GM12878 (cell line): Measurements from ENCODE around the gene RRAS. TPM values are rescaled to one million over a fixed set of nuclear protein-coding genes. Genes with fewer than 3 reads are reported as not detected.

Experiments used
- BCLAF1 ChIP-seq: fragments of 450-650 bp; IDR thresholded peaks from 2 replicates; pipeline ENCODE4 v1.6.1; 2017; ENCODE audit warnings: antibody characterized with exemption, mild to moderate bottlenecking, moderate library complexity
- BHLHE40 ChIP-seq, 2 experiments: fragments of 450-650 bp in 1 of 2; IDR thresholded peaks; 2 replicates each; pipeline ENCODE4 v1.6.1; 2011 to 2017; ENCODE audit warnings: low read depth in 2 of 2, borderline replicate concordance in 1 of 2, improper control_type of control experiment in 1 of 2, low read length in 1 of 2, mild to moderate bottlenecking in 1 of 2
- CBFB ChIP-seq: IDR thresholded peaks from 2 replicates; pipeline ENCODE4 v1.6.1; 2016; ENCODE audit warnings: antibody characterized with exemption, low read depth
- CEBPZ ChIP-seq: fragments of 150-350 bp; IDR thresholded peaks from 2 replicates; pipeline ENCODE4 v1.6.1; 2016; ENCODE audit warnings: low read depth, low read length
- E4F1 ChIP-seq: fragments of 450-650 bp; IDR thresholded peaks from 2 replicates; pipeline ENCODE4 v1.6.1; 2018; ENCODE audit warnings: borderline replicate concordance, mild to moderate bottlenecking; ENCODE audit not compliant: partially characterized antibody
- FOS ChIP-seq: IDR thresholded peaks from 3 replicates; pipeline ENCODE4 v1.6.1; 2011; ENCODE audit warnings: borderline replicate concordance; ENCODE audit not compliant: insufficient read length; ENCODE audit errors: extremely low read depth
- FOXK2 ChIP-seq: fragments of 450-650 bp; IDR thresholded peaks from 2 replicates; pipeline ENCODE4 v1.6.1; 2017; ENCODE audit warnings: mild to moderate bottlenecking, moderate library complexity
- JUNB ChIP-seq: IDR thresholded peaks from 2 replicates; pipeline ENCODE4 v1.6.1; 2016; ENCODE audit warnings: antibody characterized with exemption, mild to moderate bottlenecking
- NFIC ChIP-seq: IDR thresholded peaks from 2 replicates; pipeline ENCODE4 v1.6.1; 2012; ENCODE audit warnings: low read depth, mild to moderate bottlenecking, inconsistent platforms, low read length, moderate library complexity
- NFYB ChIP-seq: IDR thresholded peaks from 2 replicates; pipeline ENCODE4 v1.6.1; 2011; ENCODE audit warnings: low read depth, mild to moderate bottlenecking, low read length, improper control_type of control experiment, moderate library complexity; ENCODE audit not compliant: insufficient read depth
- PAX8 ChIP-seq: fragments of 450-650 bp; IDR thresholded peaks from 2 replicates; pipeline ENCODE4 v1.6.1; 2017; ENCODE audit warnings: mild to moderate bottlenecking, moderate library complexity
- RAD21 ChIP-seq: IDR thresholded peaks from 2 replicates; pipeline ENCODE4 v1.6.1; 2011; ENCODE audit warnings: mild to moderate bottlenecking, low read depth, low read length, moderate library complexity; ENCODE audit not compliant: insufficient read depth
- SP1 ChIP-seq: IDR thresholded peaks from one replicate; pipeline ENCODE4 v1.6.1; 2011; ENCODE audit warnings: low read depth, low read length
- TARDBP ChIP-seq: IDR thresholded peaks from 2 replicates; pipeline ENCODE4 v1.6.1; 2016; ENCODE audit warnings: borderline replicate concordance
- YBX1 ChIP-seq: fragments of 450-650 bp; IDR thresholded peaks from 2 replicates; pipeline ENCODE4 v1.6.1; 2016; ENCODE audit warnings: antibody characterized with exemption
- ZNF687 ChIP-seq: fragments of 450-650 bp; IDR thresholded peaks from 2 replicates; pipeline ENCODE4 v1.6.1; 2017; ENCODE audit warnings: mild to moderate bottlenecking, moderate library complexity
- polyA plus RNA-seq, 11 experiments: library from polyadenylated mRNA; depleted of rRNA in 4 of 11; unstranded in 6 of 11; stranded (reverse) in 5 of 11; fragments of >200 nt; fragmentation: Nextera tagmentation in 4 of 11; fragmentation: Illumina TruSeq in 1 of 11; extraction: Ambion mirVana in 4 of 11; extraction: Trizol in 1 of 11; gene quantifications; 1 replicate in 1 of 11; 2 replicates in 10 of 11; pipeline versions ENCODE4 v1.2.1 to v1.2.3, GENCODE V29; 2011 to 2016; ENCODE audit warnings: inconsistent platforms in 2 of 11, missing spikeins in 2 of 11, low read depth in 1 of 11
- total RNA-seq, 4 experiments: library from RNA; depleted of rRNA in 3 of 4; stranded (reverse); fragments of >200 nt in 3 of 4; fragmentation: Illumina TruSeq in 1 of 4; extraction: Trizol in 1 of 4; gene quantifications; 2 replicates each; pipeline versions ENCODE4 v1.2.1 to v1.2.3, GENCODE V29; 2013 to 2021

Gene RRAS
- total and polyA plus RNA-seq, 10 of the 15 experiments (the other 5 are each of a cell fraction or from before 2014, with no cell fraction given): 0.24 to 5.8 (median 1.8) TPM

- TF ChIP-seq ZNF687: no peak
- TF ChIP-seq NFYB: peak; percentile 60; the same call in 1 of the 2 replicates
- TF ChIP-seq CEBPZ: no peak
- TF ChIP-seq PAX8: no peak
- no peak for TF ChIP-seq BHLHE40 (IDR thresholded peaks at IDR 0.05; ENCODE audit: borderline replicate concordance in 1 of 2, low read depth in 2 of 2, low read length in 1 of 2)
- TF ChIP-seq YBX1: no peak
- TF ChIP-seq E4F1: peak; percentile 42
- TF ChIP-seq BCLAF1: no peak
- no peak for TF ChIP-seq JUNB
- no peak for TF ChIP-seq NFIC
- no peak for TF ChIP-seq RAD21
- peak; percentile 63 for TF ChIP-seq SP1
- TF ChIP-seq TARDBP: no peak
- TF ChIP-seq FOXK2: no peak
- no peak for TF ChIP-seq FOS
- TF ChIP-seq CBFB: 0 out of 2 replicates have a peak, but pooled peaks have one; percentile 31
Observed at GRCh38 chr19:49640113-49640898, at the start of gene RRAS (continued).
